HCT116 (cell line): ENCODE measurements around the gene TPT1. TPM values are rescaled to one million over a fixed set of nuclear protein-coding genes. Genes with fewer than 3 reads are reported as not detected.

Source experiments
- ATAC-seq: fragments of 200-7000 bp; cut with Tn5 transposase; 2 replicates; pipeline ENCODE4 v1.9.1; 2020; ENCODE audit warnings: mild to moderate bottlenecking, moderate library complexity
- BruUV-seq: library from RNA; stranded (reverse); fragments of 400-500 nt; replicated peaks from 2 replicates; lab custom pipeline; 2021; lab: Mats Ljungman, UMichigan
- CTCF ChIA-PET: fragments of 300-600 bp; sonication (Branson Sonifier 250); formaldehyde crosslinking; loops from one replicate; lab custom pipeline; 2021; ENCODE audit warnings: antibody characterized with exemption; lab: Charles Lee
- POLR2A ChIA-PET: fragments of 300-600, 350-600 bp; sonication (Branson Sonifier 250); formaldehyde crosslinking; loops from one replicate; lab custom pipeline; 2021; ENCODE audit warnings: antibody characterized with exemption; lab: Charles Lee
- RAD21 ChIA-PET, 2 experiments: fragments of 300-600 bp; sonication (Branson Sonifier 250); formaldehyde crosslinking; loops; one replicate each; lab custom pipeline; 2023; ENCODE audit warnings: low total read pairs in 2 of 2; ENCODE audit not compliant: uncharacterized antibody in 2 of 2, unreplicated experiment in 2 of 2, low non-redundant PET in 1 of 2; lab: Charles Lee
- DNase-seq: peaks from one replicate; pipeline ENCODE4 v3.0.0-alpha.2; 2010; ENCODE audit warnings: low read depth, low spot score
- H2AFZ ChIP-seq: fragments of 200-600 bp; shearing (Covaris generic), sonication (generic); 2 replicates; pipeline ENCODE4 v1.6.1; 2017; ENCODE audit warnings: low read depth, mixed run types, mixed read lengths, antibody characterized with exemption, low read length; ENCODE audit not compliant: poor library complexity, severe bottlenecking
- H3K27ac ChIP-seq: 2 replicates; pipeline ENCODE4 v1.5.1; 2012; ENCODE audit warnings: low read depth, low read length
- H3K27me3 ChIP-seq: fragments of 200-600 bp; sonication (generic); 2 replicates; pipeline ENCODE4 v1.6.1; 2016; ENCODE audit warnings: mixed run types, low read length, mixed read lengths; ENCODE audit not compliant: insufficient read depth
- H3K36me3 ChIP-seq, 2 experiments: fragments of 200-500 bp in 1 of 2; fragments of 200-600 bp in 1 of 2; sonication (Bioruptor generic) in 1 of 2; sonication (generic) in 1 of 2; 2 replicates each; pipeline versions ENCODE4 v1.5.1 to v1.6.1; 2014 to 2016; ENCODE audit warnings: low read length in 2 of 2, inconsistent platforms in 1 of 2, mixed read lengths in 1 of 2, mixed run types in 1 of 2; ENCODE audit not compliant: insufficient read depth in 2 of 2, control insufficient read depth in 1 of 2
- H3K4me1 ChIP-seq, 2 experiments: fragments of 200-600 bp in 1 of 2; sonication (generic) in 1 of 2; 2 replicates each; pipeline versions ENCODE4 v1.5.1 to v1.6.1; 2012 to 2017; ENCODE audit warnings: low read length in 2 of 2, inconsistent platforms in 1 of 2, mild to moderate bottlenecking in 1 of 2, mixed read lengths in 1 of 2, mixed run types in 1 of 2, moderate library complexity in 1 of 2; ENCODE audit not compliant: insufficient read depth in 2 of 2, control insufficient read depth in 1 of 2
- H3K4me2 ChIP-seq: fragments of 200-600 bp; sonication (generic); 2 replicates; pipeline ENCODE4 v1.6.1; 2017; ENCODE audit warnings: mixed run types, low read length, mixed read lengths
- H3K4me3 ChIP-seq, 2 experiments: fragments of 200-600 bp in 1 of 2; sonication (generic) in 1 of 2; replicated peaks in 1 of 2; 2 replicates each; pipeline ENCODE4 v1.5.1; 2011 to 2016; ENCODE audit warnings: low read length in 2 of 2, control low read depth in 1 of 2, low read depth in 1 of 2, mild to moderate bottlenecking in 1 of 2, mixed read lengths in 1 of 2, mixed run types in 1 of 2
- H3K79me2 ChIP-seq: fragments of 200-600 bp; sonication (generic); 2 replicates; pipeline ENCODE4 v1.6.1; 2017; ENCODE audit warnings: mild to moderate bottlenecking, mixed run types, low read length, moderate library complexity, mixed read lengths; ENCODE audit not compliant: insufficient read depth
- H3K9ac ChIP-seq: fragments of 200-600 bp; sonication (generic); 2 replicates; pipeline ENCODE4 v1.6.1; 2016; ENCODE audit warnings: low read length, mixed read lengths
- H3K9me2 ChIP-seq: fragments of 200-600 bp; sonication (generic), shearing (Covaris generic); 2 replicates; pipeline ENCODE4 v1.6.1; 2017; ENCODE audit warnings: mixed run types, mild to moderate bottlenecking, moderate library complexity; ENCODE audit not compliant: insufficient read depth
- H3K9me3 ChIP-seq, 2 experiments: fragments of 200-500 bp in 1 of 2; fragments of 200-600 bp in 1 of 2; sonication (Bioruptor generic) in 1 of 2; sonication (generic) in 1 of 2; 2 replicates each; pipeline ENCODE4 v1.6.1; 2014 to 2017; ENCODE audit warnings: low read length in 2 of 2, mixed read lengths in 2 of 2, inconsistent platforms in 1 of 2, low read depth in 1 of 2, mild to moderate bottlenecking in 1 of 2, mixed run types in 1 of 2, moderate library complexity in 1 of 2; ENCODE audit not compliant: control insufficient read depth in 1 of 2, insufficient read depth in 1 of 2
- H4K20me1 ChIP-seq: fragments of 200-600 bp; sonication (generic), shearing (Covaris generic); 2 replicates; pipeline ENCODE4 v1.6.1; 2017; ENCODE audit warnings: mixed run types, mild to moderate bottlenecking, moderate library complexity; ENCODE audit not compliant: insufficient read depth
- ATF3 ChIP-seq: IDR thresholded peaks from 2 replicates; pipeline ENCODE4 v1.6.1; 2012
- CTCF ChIP-seq, 3 experiments: fragments of 200-600 bp in 1 of 3; sonication (generic) in 1 of 3; IDR thresholded peaks in 2 of 3; conservative IDR thresholded peaks in 1 of 3; 2 replicates each; pipeline ENCODE4 v1.5.1; 2012 to 2017; ENCODE audit warnings: low read depth in 2 of 3, low read length in 2 of 3, antibody characterized with exemption in 1 of 3, borderline replicate concordance in 1 of 3, control low read depth in 1 of 3, mild to moderate bottlenecking in 1 of 3, mixed read lengths in 1 of 3, mixed run types in 1 of 3, moderate library complexity in 1 of 3; ENCODE audit not compliant: insufficient read depth in 1 of 3
- EGR1 ChIP-seq: IDR thresholded peaks from 2 replicates; pipeline ENCODE4 v1.6.1; 2012; ENCODE audit warnings: low read depth
- POLR2A ChIP-seq: IDR thresholded peaks from 2 replicates; pipeline ENCODE4 v1.7.0; 2011; ENCODE audit warnings: borderline replicate concordance; ENCODE audit not compliant: insufficient read depth, insufficient read length; ENCODE audit errors: extremely low read depth
- REST ChIP-seq: IDR thresholded peaks from 2 replicates; pipeline ENCODE4 v1.6.1; 2012; ENCODE audit warnings: low read depth
- SIN3A ChIP-seq: IDR thresholded peaks from 2 replicates; pipeline ENCODE4 v1.6.1; 2012; ENCODE audit warnings: low read depth
- SP1 ChIP-seq: IDR thresholded peaks from 2 replicates; pipeline ENCODE4 v1.6.1; 2012; ENCODE audit warnings: low read depth
- SRF ChIP-seq: IDR thresholded peaks from 2 replicates; pipeline ENCODE4 v1.6.1; 2012; ENCODE audit warnings: low read depth
- YY1 ChIP-seq: IDR thresholded peaks from 2 replicates; pipeline ENCODE4 v1.6.1; 2011; ENCODE audit warnings: low read length, low read depth, moderate library complexity, mild to moderate bottlenecking; ENCODE audit not compliant: insufficient replicate concordance; ENCODE audit errors: extremely low read depth
- ZBTB33 ChIP-seq: IDR thresholded peaks from 2 replicates; pipeline ENCODE4 v1.6.1; 2011; ENCODE audit warnings: mild to moderate bottlenecking, low read length, moderate library complexity; ENCODE audit not compliant: insufficient replicate concordance; ENCODE audit errors: extremely low read depth
- intact Hi-C: fragments of 100-400 bp; cut with micrococcal nuclease; formaldehyde crosslinking; loops from 2 replicates; pipeline ENCODE4 v1.10.0; 2022
- total RNA-seq: library from RNA; stranded (reverse); gene quantifications from one replicate; pipeline ENCODE4 v1.2.1, GENCODE V29; 2021; ENCODE audit not compliant: unreplicated experiment

The TPT1 gene
- total RNA-seq, 1 experiment from 2014 or later: 2,859 TPM

- ChIA-PET POLR2A (no interaction called here), RAD21 (no interaction called here), CTCF (no interaction called here)
- H3K9me2 ChIP-seq: no peaks in the 10 kb centered on the region
- H3K9ac ChIP-seq: no peak overlapping the region
- H3K36me3 ChIP-seq: no peaks in the 10 kb centered on the region
- H2AFZ ChIP-seq: no peak overlapping the region
- no peaks in the 10 kb centered on the region for H3K79me2 ChIP-seq
- H3K4me1 ChIP-seq: peaks cover 0 to 10% of the 10 kb centered on the region in 2 experiments; a peak in 2 of 4 replicates
- no peak overlapping the region for H3K4me3 ChIP-seq
- no peak for ATAC-seq
- BruUV-seq: no TSS peak
- DNase-seq: no peak
- intact Hi-C loops: no loop called here
- H3K4me2 ChIP-seq: no peak overlapping the region
- H3K27ac ChIP-seq: no peak overlapping the region
- H3K27me3 ChIP-seq: no peaks in the 10 kb centered on the region
- no peak for TF ChIP-seq POLR2A
- TF ChIP-seq SP1: no peak
- no peak for TF ChIP-seq CTCF (IDR thresholded peaks at IDR 0.05 in 2 of 3, conservative IDR thresholded peaks at IDR 0.05 in 1 of 3; ENCODE audit: borderline replicate concordance in 1 of 3, insufficient read depth in 1 of 3, low read depth in 2 of 3, low read length in 2 of 3)
- no peak for TF ChIP-seq EGR1
- TF ChIP-seq, all 23 proteins: peak for 0
- Histone ChIP-seq H3K9me3 (no peaks in the 10 kb centered on the region), H4K20me1 (no peaks in the 10 kb centered on the region)
These were observed 19.9 kb downstream of the TPT1 start for GRCh38 chr13:45320876-45321629.

GRCh38 chr13:45316996-45317395 is 24.0 kb downstream of the TPT1 start:
- BruUV-seq: no TSS peak
- no peak for DNase-seq
- TF ChIP-seq YY1: no peak
- no peak for TF ChIP-seq SRF
- TF ChIP-seq SIN3A: no peak
- no peak for TF ChIP-seq ATF3
- no peak for TF ChIP-seq REST
- no peak for TF ChIP-seq ZBTB33

More at GRCh38 chr13:45316996-45317395, 24.0 kb downstream of the TPT1 start:
- ChIA-PET CTCF (no interaction called here), RAD21 (no interaction called here), POLR2A (no interaction called here)
- Histone ChIP-seq H3K79me2 (no peaks in the 10 kb centered on the region), H3K9ac (no peak overlapping the region), H3K9me3 (no peaks in the 10 kb centered on the region), H3K4me3 (no peak overlapping the region), H3K27ac (no peak overlapping the region), H3K4me1 (peaks cover 0 to 10% of the 10 kb centered on the region in 2 experiments; a peak in 2 of 4 replicates), H3K4me2 (no peak overlapping the region), H3K27me3 (no peaks in the 10 kb centered on the region), H3K36me3 (no peaks in the 10 kb centered on the region), H2AFZ (no peak overlapping the region), H3K9me2 (no peaks in the 10 kb centered on the region), H4K20me1 (no peaks in the 10 kb centered on the region)
- intact Hi-C loops: no loop called here
- ATAC-seq: no peak
